Prostate gland (tissue), 2 donors: Measurements from ENCODE around the gene U2SURP. TPM values are rescaled to one million over a fixed set of nuclear protein-coding genes. Genes with fewer than 3 reads are reported as not detected.
A peak's percentile ranks its signal among the peaks of the same experiment; 100 is the strongest.

ENCODE experiments used
- DNase-seq: peaks from one replicate; pipeline ENCODE4 v3.0.0-alpha.2; 2019; ENCODE audit warnings: low spot score
- H3K27ac ChIP-seq, 2 donors: fragments of 200-600 bp; sonication (generic); 2 replicates each; pipeline ENCODE4 v1.5.1; 2017 to 2019
- H3K27me3 ChIP-seq: fragments of 200-600 bp; sonication (generic); replicated peaks from 2 replicates; pipeline ENCODE4 v1.5.1; 2019; ENCODE audit not compliant: insufficient read depth
- H3K36me3 ChIP-seq, 2 donors: fragments of 200-600 bp; sonication (generic); 1 replicate in 1 of 2; 2 replicates in 1 of 2; pipeline versions ENCODE4 v1.5.1 to v1.8.1; 2017 to 2019
- H3K4me1 ChIP-seq: fragments of 200-600 bp; sonication (generic); replicated peaks from 2 replicates; pipeline ENCODE4 v1.5.1; 2019
- H3K4me3 ChIP-seq, 2 donors: fragments of 200-600 bp; sonication (generic); 2 replicates each; pipeline ENCODE4 v1.5.1; 2017 to 2019
- H3K9me3 ChIP-seq: fragments of 200-600 bp; sonication (generic); 2 replicates; pipeline ENCODE4 v1.5.1; 2017
- CTCF ChIP-seq, 4 experiments: fragments of 200-600 bp in 2 of 4; fragments of 450-650 bp in 2 of 4; sonication (generic) in 2 of 4; IDR thresholded peaks; 1 replicate in 3 of 4; 2 replicates in 1 of 4; pipeline ENCODE4 v1.5.1; 2016 to 2019; ENCODE audit warnings: antibody characterized with exemption in 4 of 4, mild to moderate bottlenecking in 2 of 4, moderate library complexity in 2 of 4
- POLR2A ChIP-seq: fragments of 450-650 bp; IDR thresholded peaks from one replicate; pipeline ENCODE4 v1.6.1; 2016; ENCODE audit warnings: antibody characterized with exemption, mild to moderate bottlenecking
- POLR2AphosphoS5 ChIP-seq: sonication (generic); formaldehyde crosslinking; IDR thresholded peaks from one replicate; pipeline ENCODE4 v1.6.1; 2017; ENCODE audit warnings: antibody characterized with exemption
- WGBS: methylation state at CpG from one replicate; pipeline ENCODE4 v1.1.5; 2018; 5-methylcytosine and 5-hydroxymethylcytosine counted together
- intact Hi-C: fragments of 100-400 bp; cut with DNase I; formaldehyde crosslinking; loops from one replicate; pipeline ENCODE4 v1.14.2; 2022
- total RNA-seq, 2 donors: library from RNA; depleted of rRNA; stranded (reverse); fragments of >200 nt; gene quantifications; one replicate each; pipeline ENCODE4 v1.1.0, GENCODE V29; 2016

U2SURP gene
- total RNA-seq, 2 donors from 2014 or later = 38.3 to 59.4 TPM

- DNase-seq = no peak
- Histone ChIP-seq H3K4me3 (no peak overlapping the region), H3K36me3 (no peaks in the 10 kb centered on the region), H3K9me3 (no peaks in the 10 kb centered on the region), H3K27me3 (peaks cover 8% of the 10 kb centered on the region), H3K4me1 (no peaks in the 10 kb centered on the region), H3K27ac (no peak overlapping the region)
- intact Hi-C loops = no loop called here
- 62% methylated on average over 6 of the region's 6 CpGs for WGBS
- TF ChIP-seq POLR2A = no peak
- no peak for TF ChIP-seq CTCF (IDR thresholded peaks at IDR 0.05)
- TF ChIP-seq POLR2AphosphoS5 = no peak
Observed at GRCh38 chr3:142958707-142959106, 42.7 kb upstream of the U2SURP start.

- intact Hi-C loops = no loop called here
- no peaks in the 10 kb centered on the region for H3K9me3 ChIP-seq
- no peaks in the 10 kb centered on the region for H3K36me3 ChIP-seq
- H3K27me3 ChIP-seq = peaks cover 8% of the 10 kb centered on the region
- 69% methylated on average over 1 of the region's 1 CpG for whole genome bisulfite sequencing
- TF ChIP-seq CTCF (IDR thresholded peaks at IDR 0.05) (no peak), POLR2AphosphoS5 (no peak), POLR2A (no peak)
- no peak overlapping the region for H3K27ac ChIP-seq
- no peak overlapping the region for H3K4me3 ChIP-seq
- no peak for DNase-seq
- H3K4me1 ChIP-seq = no peaks in the 10 kb centered on the region
Observed at GRCh38 chr3:142960322-142960850, 41.0 kb upstream of the U2SURP start.

GRCh38 chr3:142961539-142961938 is 39.8 kb upstream of the U2SURP start:
- Histone ChIP-seq H3K9me3 (no peaks in the 10 kb centered on the region), H3K4me1 (no peaks in the 10 kb centered on the region), H3K4me3 (no peak overlapping the region), H3K27me3 (peaks cover 8% of the 10 kb centered on the region), H3K27ac (no peak overlapping the region), H3K36me3 (no peaks in the 10 kb centered on the region)
- DNase-seq = no peak
- intact Hi-C loops = no loop called here
- no peak for TF ChIP-seq POLR2AphosphoS5
- no peak for TF ChIP-seq CTCF (IDR thresholded peaks at IDR 0.05)
- TF ChIP-seq POLR2A = no peak
- WGBS = 83% methylated on average over 2 of the region's 2 CpGs

GRCh38 chr3:142962175-142962519 is 39.2 kb upstream of the U2SURP start:
- Histone ChIP-seq H3K4me3 (no peak overlapping the region), H3K4me1 (no peaks in the 10 kb centered on the region), H3K27me3 (peaks cover 8% of the 10 kb centered on the region), H3K36me3 (no peaks in the 10 kb centered on the region), H3K9me3 (no peaks in the 10 kb centered on the region), H3K27ac (no peak overlapping the region)
- TF ChIP-seq POLR2AphosphoS5 (no peak), POLR2A (no peak), CTCF (IDR thresholded peaks at IDR 0.05) (no peak)
- no peak for DNase-seq
- intact Hi-C loops = no loop called here
- WGBS = 94% methylated on average over 19 of the region's 19 CpGs

GRCh38 chr3:142962520-142963233 is 38.7 kb upstream of the U2SURP start:
- intact Hi-C loops = no loop called here
- Histone ChIP-seq H3K4me3 (peak overlapping the region; percentile 37 to 39), H3K27ac (no peak overlapping the region), H3K27me3 (peaks cover 8% of the 10 kb centered on the region), H3K36me3 (no peaks in the 10 kb centered on the region), H3K4me1 (no peaks in the 10 kb centered on the region), H3K9me3 (no peaks in the 10 kb centered on the region)
- no peak for DNase-seq
- 61% methylated on average over 60 of the region's 63 CpGs for WGBS
- TF ChIP-seq POLR2AphosphoS5 (no peak), CTCF (IDR thresholded peaks at IDR 0.05) (no peak), POLR2A (no peak)
